Cardiac fibroblast (primary cell): ENCODE results near the gene STYXL2.
A peak's percentile ranks its signal among the peaks of the same experiment; 100 is the strongest.

Experiments
- DNase-seq, 2 donors: peaks; one replicate each; pipeline versions ENCODE4 v3.0.0 to v3.0.0-alpha.2; 2010; ENCODE audit warnings: low read depth in 2 of 2
- H3K4me3 ChIP-seq, 2 donors: replicated peaks in 1 of 2; 1 replicate in 1 of 2; 2 replicates in 1 of 2; pipeline ENCODE4 v1.5.1; 2011; ENCODE audit warnings: low read depth in 2 of 2, low read length in 2 of 2, mild to moderate bottlenecking in 2 of 2, moderate library complexity in 1 of 2
- TF ChIP-seq, protein P1 (sequence below): IDR thresholded peaks from one replicate; pipeline ENCODE4 v1.5.1; 2011; ENCODE audit warnings: low read depth, mild to moderate bottlenecking, low read length, inconsistent platforms

The STYXL2 gene

DNA sequence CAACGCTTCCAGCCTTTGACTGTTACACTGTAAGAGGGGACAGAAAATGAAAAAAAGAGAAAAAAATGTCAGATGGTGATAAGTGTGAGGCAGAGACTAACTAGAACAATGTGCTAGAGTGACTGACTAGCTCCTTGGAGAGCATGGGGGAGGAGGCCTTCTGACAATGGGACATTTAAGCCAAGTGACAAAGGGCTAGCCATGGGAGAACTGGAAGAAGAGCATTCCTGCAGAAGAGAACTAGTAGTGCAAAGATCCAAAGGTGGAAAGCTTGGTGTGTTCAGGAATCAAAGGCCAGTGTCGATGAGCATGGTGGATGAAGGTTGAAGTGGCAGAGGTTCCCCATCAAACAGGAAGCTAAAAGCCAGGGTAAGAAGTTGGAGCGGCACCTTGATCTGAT is 25.8 kb downstream of the STYXL2 start:
- no peak for DNase-seq
- H3K4me3 ChIP-seq = no peak overlapping the region
- TF ChIP-seq, protein P1, sequence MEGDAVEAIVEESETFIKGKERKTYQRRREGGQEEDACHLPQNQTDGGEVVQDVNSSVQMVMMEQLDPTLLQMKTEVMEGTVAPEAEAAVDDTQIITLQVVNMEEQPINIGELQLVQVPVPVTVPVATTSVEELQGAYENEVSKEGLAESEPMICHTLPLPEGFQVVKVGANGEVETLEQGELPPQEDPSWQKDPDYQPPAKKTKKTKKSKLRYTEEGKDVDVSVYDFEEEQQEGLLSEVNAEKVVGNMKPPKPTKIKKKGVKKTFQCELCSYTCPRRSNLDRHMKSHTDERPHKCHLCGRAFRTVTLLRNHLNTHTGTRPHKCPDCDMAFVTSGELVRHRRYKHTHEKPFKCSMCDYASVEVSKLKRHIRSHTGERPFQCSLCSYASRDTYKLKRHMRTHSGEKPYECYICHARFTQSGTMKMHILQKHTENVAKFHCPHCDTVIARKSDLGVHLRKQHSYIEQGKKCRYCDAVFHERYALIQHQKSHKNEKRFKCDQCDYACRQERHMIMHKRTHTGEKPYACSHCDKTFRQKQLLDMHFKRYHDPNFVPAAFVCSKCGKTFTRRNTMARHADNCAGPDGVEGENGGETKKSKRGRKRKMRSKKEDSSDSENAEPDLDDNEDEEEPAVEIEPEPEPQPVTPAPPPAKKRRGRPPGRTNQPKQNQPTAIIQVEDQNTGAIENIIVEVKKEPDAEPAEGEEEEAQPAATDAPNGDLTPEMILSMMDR = no peak

DNA sequence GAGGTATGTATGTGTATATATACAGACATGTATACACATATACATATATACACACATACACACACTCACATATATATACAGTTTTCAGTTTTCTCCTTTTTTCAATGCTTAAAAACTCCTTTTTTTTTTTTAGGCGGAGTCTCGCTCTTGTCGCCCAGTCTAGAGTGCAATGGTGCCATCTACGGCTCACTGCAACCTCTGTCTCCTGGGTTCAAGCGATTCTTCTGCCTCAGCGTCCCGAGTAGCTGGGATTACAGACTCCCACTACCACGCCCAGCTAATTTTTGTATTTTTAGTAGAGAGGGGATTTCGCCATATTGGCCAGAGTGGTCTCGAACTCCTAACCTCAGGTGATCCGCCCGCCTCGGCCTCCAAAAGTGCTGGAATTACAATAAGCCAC is 27.0 kb downstream of the STYXL2 start:
- no peak for DNase-seq
- peak overlapping the region in 1 of 2 donors; percentile 40 for H3K4me3 ChIP-seq

DNA sequence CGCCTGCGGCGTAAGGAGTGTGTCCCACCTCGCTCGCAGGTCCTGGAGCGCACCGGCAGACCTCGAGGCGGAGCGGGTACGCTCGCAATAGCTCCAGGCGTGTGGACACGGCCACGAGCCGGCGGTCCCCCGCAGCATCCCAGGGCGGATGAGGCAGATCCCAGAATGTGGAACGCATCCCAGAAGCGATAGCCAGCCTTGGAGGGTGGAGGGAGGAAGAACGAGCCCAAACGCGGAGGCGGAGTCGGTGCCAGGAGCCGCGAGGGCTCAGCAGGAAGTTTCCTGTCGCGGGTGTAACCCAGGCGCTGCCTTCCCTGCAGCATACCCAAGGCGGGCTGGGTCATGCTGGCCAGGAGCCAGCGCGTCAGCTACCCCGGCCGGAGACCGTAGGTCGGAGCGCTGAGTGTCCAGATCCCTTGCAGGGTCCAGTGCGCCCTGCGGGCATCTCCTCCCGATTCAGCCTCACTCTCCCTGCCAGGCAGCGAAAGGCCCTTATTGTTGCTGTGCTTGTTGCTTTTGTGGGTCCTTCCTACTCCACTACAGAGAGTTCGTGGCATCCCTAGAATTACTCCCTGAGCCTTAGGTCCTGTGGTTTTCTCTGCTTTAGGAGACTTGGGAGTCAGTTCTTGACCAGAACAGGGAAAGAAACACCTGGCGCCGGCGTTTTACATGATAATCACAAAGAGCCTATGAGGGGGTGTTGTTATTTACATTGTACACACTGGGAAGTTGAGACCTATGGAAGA is 27.7 kb downstream of the STYXL2 start:
- TF ChIP-seq, protein P1 = no peak
- peak overlapping the region in 1 of 2 donors; percentile 40 for H3K4me3 ChIP-seq
- peak in 1 of 2 donors; percentile 16 for DNase-seq

More for the DNA sequence above, 27.0 kb downstream of the STYXL2 start:
- TF ChIP-seq, protein P1 = no peak

DNA sequence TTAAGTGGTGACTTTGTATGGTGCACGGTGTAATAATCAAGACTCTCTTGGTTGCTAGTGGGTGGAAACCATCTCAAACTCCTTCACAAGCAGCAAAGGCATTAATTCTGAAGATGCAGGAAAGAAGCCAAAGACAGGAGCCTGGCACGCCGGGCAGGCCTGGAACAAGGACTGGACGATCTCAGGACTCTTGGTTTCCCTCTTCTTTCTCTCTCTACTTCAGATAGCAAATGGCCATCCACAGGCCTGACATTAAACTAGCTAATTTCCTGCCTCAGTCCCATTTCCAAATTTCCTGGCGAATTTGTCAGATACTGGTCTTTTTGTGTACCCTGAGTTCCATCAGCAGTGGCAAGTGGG is 28.2 kb downstream of the STYXL2 start:
- TF ChIP-seq, protein P1 = no peak
- no peak overlapping the region for H3K4me3 ChIP-seq
- DNase-seq = no peak

DNA sequence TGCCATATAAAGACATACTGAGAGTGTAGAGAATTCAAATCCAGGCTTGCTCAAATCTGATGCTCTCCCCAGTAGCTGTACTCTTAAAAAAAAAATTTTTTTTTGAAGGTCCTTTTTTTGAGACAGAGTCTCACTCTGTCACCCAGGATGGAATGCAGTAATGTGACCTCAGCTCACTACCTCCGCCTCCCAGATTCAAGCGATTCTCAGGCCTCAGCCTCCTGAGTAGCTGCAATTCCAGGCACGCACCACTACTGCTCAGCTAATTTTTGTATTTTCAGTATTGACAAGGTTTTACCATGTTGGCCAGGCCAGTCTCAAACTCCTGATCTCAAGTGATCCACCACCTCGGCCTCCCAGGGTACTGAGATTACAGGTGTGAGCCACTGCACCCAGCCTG is 28.7 kb downstream of the STYXL2 start:
- no peak for DNase-seq
- H3K4me3 ChIP-seq = no peak overlapping the region
- TF ChIP-seq, protein P1 = no peak

DNA sequence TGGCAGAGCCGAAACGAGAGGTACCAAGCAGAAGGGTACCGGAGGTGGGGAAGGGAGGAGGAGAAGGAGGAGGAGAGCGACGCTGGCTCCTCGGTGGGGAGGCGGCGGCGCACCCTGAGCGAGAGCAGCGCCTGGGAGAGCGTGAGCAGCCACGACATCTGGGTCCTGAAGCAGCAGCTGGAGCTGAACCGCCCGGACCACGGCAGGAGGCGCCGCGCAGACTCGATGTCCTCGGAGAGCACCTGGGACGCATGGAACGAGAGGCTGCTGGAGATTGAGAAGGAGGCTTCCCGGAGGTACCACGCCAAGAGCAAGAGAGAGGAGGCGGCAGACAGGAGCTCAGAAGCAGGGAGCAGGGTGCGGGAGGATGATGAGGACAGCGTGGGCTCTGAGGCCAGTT is 32.4 kb downstream of the STYXL2 start:
- no peak for DNase-seq
- no peak overlapping the region for H3K4me3 ChIP-seq
- TF ChIP-seq, protein P1 = no peak

DNA sequence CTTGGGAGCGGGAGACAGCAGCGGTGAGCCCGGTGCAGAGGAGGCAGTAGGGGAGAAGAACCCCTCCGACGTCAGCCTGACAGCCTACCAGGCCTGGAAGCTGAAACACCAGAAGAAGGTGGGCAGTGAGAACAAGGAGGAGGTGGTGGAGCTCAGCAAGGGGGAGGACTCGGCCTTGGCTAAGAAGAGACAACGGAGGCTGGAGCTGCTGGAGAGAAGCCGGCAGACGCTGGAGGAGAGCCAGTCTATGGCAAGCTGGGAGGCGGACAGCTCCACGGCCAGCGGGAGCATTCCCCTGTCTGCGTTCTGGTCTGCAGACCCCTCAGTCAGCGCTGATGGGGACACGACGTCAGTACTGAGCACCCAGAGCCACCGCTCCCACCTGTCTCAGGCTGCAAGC is 32.9 kb downstream of the STYXL2 start:
- DNase-seq = no peak
- H3K4me3 ChIP-seq = no peak overlapping the region
- TF ChIP-seq, protein P1 = no peak
